ENCODE results near the gene MAST4. TPM values are rescaled to one million over a fixed set of nuclear protein-coding genes. Genes with fewer than 3 reads are reported as not detected.

MAST4 gene
- total and polyA plus RNA-seq, 2 of the 13 experiments (the other 11 are each of a cell fraction or from before 2014, with no cell fraction given) = 3.4 to 3.7 TPM

- H3K9ac ChIP-seq (ENCODE audit: insufficient read depth, low read depth, low read length) = no peak overlapping the region
- no peaks in the 10 kb centered on the region for H3K36me3 ChIP-seq (replicated peaks in 1 of 2; ENCODE audit: control insufficient read depth in 1 of 2, insufficient read depth in 2 of 2, low read length in 2 of 2)
- no peak overlapping the region for H3K4me3 ChIP-seq (replicated peaks in 1 of 3; ENCODE audit: insufficient read depth in 1 of 3, low read depth in 2 of 3, low read length in 3 of 3)
- H2AFZ ChIP-seq (ENCODE audit: low read length) = no peak overlapping the region
- ATAC-seq (peak; percentile 81), FAIRE-seq (no peak), DNase-seq (ENCODE audit: low spot score) (peak; percentile 25)
- H4K20me1 ChIP-seq (ENCODE audit: insufficient read depth, low read length) = no peaks in the 10 kb centered on the region
- peaks cover 8% of the 10 kb centered on the region; the same call in 1 of the 2 replicates for H3K4me1 ChIP-seq (ENCODE audit: insufficient read depth, low read length)
- H3K27me3 ChIP-seq (ENCODE audit: control insufficient read depth in 1 of 2, insufficient read depth in 2 of 2, low read length in 2 of 2) = no peaks in the 10 kb centered on the region
- no peaks in the 10 kb centered on the region for H3K9me3 ChIP-seq (ENCODE audit: low read length)
- in situ Hi-C loops (cut with HindIII; ENCODE audit: extremely low pct_ligation_motif_present, low pct_unique_long_range_greater_than_20kb) = no loop called here
- intact Hi-C loops (cut with micrococcal nuclease; ENCODE audit: unreplicated experiment) = loop anchor here (1.0 kb wide), 1 partner anchor 44 kb away; no protein-coding TSS in a partner anchor
- WGBS (ENCODE audit: low lambda C conversion rate) = 23% methylated on average over 3 of the region's 3 CpGs
- CTCF ChIA-PET (ENCODE audit: low intra/inter-chr PET ratio, low total read pairs) = no interaction called here
- no peaks in the 10 kb centered on the region for H3K79me2 ChIP-seq (ENCODE audit: insufficient read depth, low read length)
- POLR2A ChIA-PET = no interaction called here
- BruUV-seq (replicated peaks) = no TSS peak
- TF ChIP-seq SIX1 (CRISPR knock-in tag; IDR thresholded peaks at IDR 0.05; ENCODE audit: borderline replicate concordance) = peak; percentile 91; the same call in 1 of the 2 replicates
- TF ChIP-seq ZBTB43 (CRISPR knock-in tag; conservative IDR thresholded peaks at IDR 0.05) = 0 out of 2 replicates have a peak, but pooled peaks have one; percentile 23
- TF ChIP-seq FOXA1 (IDR thresholded peaks at IDR 0.05) = no peak
- peak; percentile 25; the same call in 1 of the 2 replicates for TF ChIP-seq FOXA1 (CRISPR knock-in tag; IDR thresholded peaks at IDR 0.05)
- TF ChIP-seq RARG (CRISPR knock-in tag; IDR thresholded peaks at IDR 0.05; ENCODE audit: low read depth) = no peak
- peak; percentile 93 for TF ChIP-seq SIX4 (CRISPR knock-in tag; IDR thresholded peaks at IDR 0.05)
- no peak for TF ChIP-seq SSRP1 (CRISPR knock-in tag; IDR thresholded peaks at IDR 0.05)
- no peak for TF ChIP-seq ZNF335 (CRISPR knock-in tag; IDR thresholded peaks at IDR 0.05)
- TF ChIP-seq FOXA3 (CRISPR knock-in tag; IDR thresholded peaks at IDR 0.05) = peak; percentile 71
- TF ChIP-seq, protein P1, sequence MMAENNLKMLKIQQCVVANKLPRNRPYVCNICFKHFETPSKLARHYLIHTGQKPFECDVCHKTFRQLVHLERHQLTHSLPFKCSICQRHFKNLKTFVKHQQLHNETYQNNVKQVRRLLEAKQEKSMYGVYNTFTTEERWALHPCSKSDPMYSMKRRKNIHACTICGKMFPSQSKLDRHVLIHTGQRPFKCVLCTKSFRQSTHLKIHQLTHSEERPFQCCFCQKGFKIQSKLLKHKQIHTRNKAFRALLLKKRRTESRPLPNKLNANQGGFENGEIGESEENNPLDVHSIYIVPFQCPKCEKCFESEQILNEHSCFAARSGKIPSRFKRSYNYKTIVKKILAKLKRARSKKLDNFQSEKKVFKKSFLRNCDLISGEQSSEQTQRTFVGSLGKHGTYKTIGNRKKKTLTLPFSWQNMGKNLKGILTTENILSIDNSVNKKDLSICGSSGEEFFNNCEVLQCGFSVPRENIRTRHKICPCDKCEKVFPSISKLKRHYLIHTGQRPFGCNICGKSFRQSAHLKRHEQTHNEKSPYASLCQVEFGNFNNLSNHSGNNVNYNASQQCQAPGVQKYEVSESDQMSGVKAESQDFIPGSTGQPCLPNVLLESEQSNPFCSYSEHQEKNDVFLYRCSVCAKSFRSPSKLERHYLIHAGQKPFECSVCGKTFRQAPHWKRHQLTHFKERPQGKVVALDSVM (CRISPR knock-in tag; IDR thresholded peaks at IDR 0.05) = 0 out of 2 replicates have a peak, but pooled peaks have one; percentile 27
- H3K4me2 ChIP-seq (ENCODE audit: low read depth, low read length) = no peak overlapping the region; the same call in 1 of the 2 replicates
- no peak overlapping the region for H3K27ac ChIP-seq (ENCODE audit: extremely low read length, insufficient read depth, low read length)
Measured at GRCh38 chr5:66633754-66634153, 37.6 kb downstream of the MAST4 start.

All from HepG2 (cell line).